HG02610 (cell line): ENCODE measurements around the gene LCE4A.
"Not testable (repeated sequence)": the region's sequence is repeated elsewhere in the genome, so short reads cannot be mapped to it uniquely, and the experiment has no call there.

Source experiments
- ATAC-seq: cut with Tn5 transposase; IDR thresholded peaks from one replicate; pipeline ENCODE4 v1.9.1; 2021; ENCODE audit warnings: mild to moderate bottlenecking, moderate library complexity; ENCODE audit not compliant: unreplicated experiment

Gene LCE4A

GRCh38 chr1:152707860-152708259, at the start of gene LCE4A:
Gene LCE4A (plus strand): TSS chr1:152708160. CDS start chr1:152709076, 916 bp downstream.
- ATAC-seq = no peak

GRCh38 chr1:152658649-152659048, 49.3 kb upstream of the LCE4A start:
- no peak for ATAC-seq

GRCh38 chr1:152663098-152663497, 44.9 kb upstream of the LCE4A start, which contains the start of gene LCE2D:
Gene LCE2D (plus strand): TSS chr1:152663380. CDS start chr1:152664106, 726 bp downstream.
- no peak for ATAC-seq

- ATAC-seq = not testable (repeated sequence)
Measured at GRCh38 chr1:152666171-152666570, 41.8 kb upstream of the LCE4A start.

- ATAC-seq = no peak
Measured at GRCh38 chr1:152667648-152668047, 40.3 kb upstream of the LCE4A start.

- no peak for ATAC-seq
Measured at GRCh38 chr1:152673016-152673415, 34.9 kb upstream of the LCE4A start.

GRCh38 chr1:152674983-152675382, 33.0 kb upstream of the LCE4A start, which contains the start of gene LCE2C:
Gene LCE2C (plus strand): TSS chr1:152675279. CDS start chr1:152676016, 737 bp downstream.
- not testable (repeated sequence) for ATAC-seq

- ATAC-seq = no peak
Measured at GRCh38 chr1:152679459-152679858, 28.5 kb upstream of the LCE4A start.

GRCh38 chr1:152681616-152682015, 26.3 kb upstream of the LCE4A start:
- ATAC-seq = no peak

GRCh38 chr1:152683846-152684245, 24.1 kb upstream of the LCE4A start:
- no peak for ATAC-seq

GRCh38 chr1:152685823-152686222, 22.1 kb upstream of the LCE4A start, which contains the start of gene LCE2B:
Gene LCE2B (plus strand): TSS chr1:152686123. CDS start chr1:152686844, 721 bp downstream.
- not testable (repeated sequence) for ATAC-seq

GRCh38 chr1:152697701-152698600, 10.0 kb upstream of the LCE4A start, which contains the start of gene LCE2A:
Gene LCE2A (plus strand): TSS chr1:152698345. CDS start chr1:152698902, 557 bp downstream.
- ATAC-seq = no peak

- ATAC-seq = no peak
Measured at GRCh38 chr1:152699746-152700145, 8.2 kb upstream of the LCE4A start.

- no peak for ATAC-seq
Measured at GRCh38 chr1:152718238-152718637, 10.3 kb downstream of the LCE4A start.

GRCh38 chr1:152725261-152725660, 17.3 kb downstream of the LCE4A start:
- no peak for ATAC-seq

- ATAC-seq = no peak
Measured at GRCh38 chr1:152728986-152729385, 21.0 kb downstream of the LCE4A start.

GRCh38 chr1:152735648-152736047, 27.7 kb downstream of the LCE4A start:
- ATAC-seq = no peak

- ATAC-seq = no peak
Measured at GRCh38 chr1:152737997-152738396, 30.0 kb downstream of the LCE4A start.

- no peak for ATAC-seq
Measured at GRCh38 chr1:152739841-152740240, 31.9 kb downstream of the LCE4A start.

GRCh38 chr1:152741656-152742055, 33.7 kb downstream of the LCE4A start:
- no peak for ATAC-seq

GRCh38 chr1:152743371-152744145, 35.6 kb downstream of the LCE4A start:
- ATAC-seq = no peak
